SK-N-SH treated with all-trans-retinoic acid at 6 μM for 48 hours (cell line): ENCODE measurements around the gene ATP11A.

ENCODE experiments used
- ATAC-seq: fragments of 200-7000 bp; cut with Tn5 transposase; 3 replicates; pipeline ENCODE4 v1.9.1; 2020; ENCODE audit warnings: mild to moderate bottlenecking, moderate library complexity
- BACH2 ChIP-seq: fragments of 250-450 bp; sonication (Bioruptor Pico); IDR thresholded peaks from 2 replicates; pipeline ENCODE4 v1.9.0; 2021; ENCODE audit warnings: mild to moderate bottlenecking, borderline replicate concordance
- CREB5 ChIP-seq: fragments of 250-450 bp; sonication (Bioruptor Pico); IDR thresholded peaks from 2 replicates; pipeline ENCODE4 v1.5.1; 2020; ENCODE audit warnings: low read depth, mild to moderate bottlenecking, moderate library complexity
- CSDC2 ChIP-seq: fragments of 250-450 bp; sonication (Bioruptor Pico); IDR thresholded peaks from 2 replicates; pipeline ENCODE4 v1.5.0; 2020; ENCODE audit warnings: mild to moderate bottlenecking, moderate library complexity
- CSRNP3 ChIP-seq: fragments of 250-450 bp; sonication (Bioruptor Pico); IDR thresholded peaks from 2 replicates; pipeline ENCODE4 v1.5.1; 2021; ENCODE audit warnings: mild to moderate bottlenecking, moderate library complexity
- GLIS3 ChIP-seq: fragments of 250-450 bp; sonication (Bioruptor Pico); IDR thresholded peaks from 2 replicates; pipeline ENCODE4 v1.5.0; 2020; ENCODE audit warnings: mild to moderate bottlenecking, moderate library complexity
- ISL1 ChIP-seq: fragments of 250-450 bp; sonication (Bioruptor Pico); IDR thresholded peaks from 2 replicates; pipeline ENCODE4 v2.1.2; 2022; ENCODE audit warnings: mild to moderate bottlenecking, moderate library complexity
- OSR1 ChIP-seq: fragments of 250-450 bp; sonication (Bioruptor Pico); IDR thresholded peaks from 2 replicates; pipeline ENCODE4 v1.8.0; 2022; ENCODE audit warnings: moderate library complexity, mild to moderate bottlenecking, inconsistent platforms
- PATZ1 ChIP-seq: fragments of 250-450 bp; sonication (Bioruptor Pico); IDR thresholded peaks from 2 replicates; pipeline ENCODE4 v1.8.0; 2020; ENCODE audit warnings: mild to moderate bottlenecking, moderate library complexity, borderline replicate concordance
- POU6F1 ChIP-seq: fragments of 250-450 bp; sonication (Bioruptor Pico); IDR thresholded peaks from 2 replicates; pipeline ENCODE4 v1.8.0; 2021; ENCODE audit warnings: low read depth, mild to moderate bottlenecking, moderate library complexity, borderline replicate concordance
- PPARA ChIP-seq: fragments of 250-450 bp; sonication (Bioruptor Pico); IDR thresholded peaks from 2 replicates; pipeline ENCODE4 v1.5.0; 2020; ENCODE audit warnings: mild to moderate bottlenecking, borderline replicate concordance
- RARB ChIP-seq: fragments of 250-450 bp; sonication (Bioruptor Pico); IDR thresholded peaks from 2 replicates; pipeline ENCODE4 v1.8.0; 2021; ENCODE audit warnings: mild to moderate bottlenecking, moderate library complexity
- SNAI2 ChIP-seq: fragments of 250-450 bp; sonication (Bioruptor Pico); IDR thresholded peaks from 2 replicates; pipeline ENCODE4 v1.5.0; 2020; ENCODE audit warnings: mild to moderate bottlenecking, moderate library complexity
- TOX ChIP-seq: fragments of 250-450 bp; sonication (Bioruptor Pico); IDR thresholded peaks from 2 replicates; pipeline ENCODE4 v1.8.0; 2021; ENCODE audit warnings: mild to moderate bottlenecking, moderate library complexity, borderline replicate concordance
- TSHZ2 ChIP-seq: fragments of 250-450 bp; sonication (Bioruptor Pico); IDR thresholded peaks from 2 replicates; pipeline ENCODE4 v1.5.0; 2020; ENCODE audit warnings: mild to moderate bottlenecking, moderate library complexity
- ZC3H10 ChIP-seq: fragments of 250-450 bp; sonication (Bioruptor Pico); IDR thresholded peaks from 2 replicates; pipeline ENCODE4 v1.5.1; 2021; ENCODE audit warnings: mild to moderate bottlenecking, moderate library complexity
- ZFP3 ChIP-seq: fragments of 250-450 bp; sonication (Bioruptor Pico); IDR thresholded peaks from 2 replicates; pipeline ENCODE4 v1.5.0; 2020; ENCODE audit warnings: mild to moderate bottlenecking, moderate library complexity
- ZFP30 ChIP-seq: fragments of 450-650 bp; formaldehyde crosslinking; IDR thresholded peaks from 2 replicates; pipeline ENCODE4 v1.5.0; 2022; ENCODE audit warnings: mild to moderate bottlenecking, moderate library complexity
- ZNF565 ChIP-seq: fragments of 450-650 bp; formaldehyde crosslinking; conservative IDR thresholded peaks from 2 replicates; pipeline ENCODE4 v1.5.0; 2020; ENCODE audit warnings: low read depth, mild to moderate bottlenecking, moderate library complexity
- ZNF70 ChIP-seq: fragments of 450-650 bp; formaldehyde crosslinking; IDR thresholded peaks from 2 replicates; pipeline ENCODE4 v1.5.0; 2020; ENCODE audit warnings: mild to moderate bottlenecking, moderate library complexity
- ZNF8 ChIP-seq: fragments of 450-650 bp; formaldehyde crosslinking; IDR thresholded peaks from 2 replicates; pipeline ENCODE4 v1.5.0; 2020; ENCODE audit warnings: mild to moderate bottlenecking, moderate library complexity

Gene ATP11A

GRCh38 chr13:112831801-112832200 lies 142.0 kb downstream of the ATP11A start:
- TF ChIP-seq CSDC2 (CRISPR knock-in tag) (no peak), ZNF565 (CRISPR knock-in tag) (no peak), ZNF8 (CRISPR knock-in tag) (no peak), SNAI2 (CRISPR knock-in tag) (no peak), TOX (CRISPR knock-in tag) (no peak), ZFP3 (CRISPR knock-in tag) (no peak), GLIS3 (no peak), CREB5 (CRISPR knock-in tag) (no peak), PATZ1 (CRISPR knock-in tag) (no peak), POU6F1 (CRISPR knock-in tag) (no peak), ZFP30 (CRISPR knock-in tag) (no peak), ISL1 (CRISPR knock-in tag) (no peak), TSHZ2 (CRISPR knock-in tag) (no peak), CSRNP3 (CRISPR knock-in tag) (no peak)
- ATAC-seq, result no peak

GRCh38 chr13:112832811-112833210 lies 143.0 kb downstream of the ATP11A start:
- no peak for TF ChIP-seq ZNF70
- TF ChIP-seq CREB5 (CRISPR knock-in tag), result no peak
- no peak for TF ChIP-seq CSDC2 (CRISPR knock-in tag)
- TF ChIP-seq ISL1 (CRISPR knock-in tag), result no peak
- no peak for TF ChIP-seq RARB (CRISPR knock-in tag)
- no peak for TF ChIP-seq ZC3H10 (CRISPR knock-in tag)
- TF ChIP-seq PPARA (CRISPR knock-in tag), result no peak
- no peak for TF ChIP-seq OSR1 (CRISPR knock-in tag)
- no peak for TF ChIP-seq PATZ1 (CRISPR knock-in tag)
- no peak for TF ChIP-seq ZNF8 (CRISPR knock-in tag)
- no peak for TF ChIP-seq ZFP3 (CRISPR knock-in tag)
- no peak for TF ChIP-seq GLIS3
- no peak for TF ChIP-seq ZFP30 (CRISPR knock-in tag)
- no peak for TF ChIP-seq SNAI2 (CRISPR knock-in tag)
- no peak for TF ChIP-seq TSHZ2 (CRISPR knock-in tag)
- TF ChIP-seq BACH2, result no peak
- no peak for TF ChIP-seq ZNF565 (CRISPR knock-in tag)
- no peak for ATAC-seq
